H9 (cell line): Measurements from ENCODE around the gene CD46. TPM values are rescaled to one million over a fixed set of nuclear protein-coding genes. Genes with fewer than 3 reads are reported as not detected.

ENCODE experiments used
- DNase-seq: peaks from one replicate; pipeline ENCODE4 v3.0.0-alpha.2; 2017
- H2AFZ ChIP-seq: one replicate; pipeline ENCODE4 v1.6.1; 2013; ENCODE audit warnings: mild to moderate bottlenecking, low read length, control low read depth, moderate library complexity
- H2AK5ac ChIP-seq: 2 replicates; pipeline ENCODE4 v1.6.1; 2013; ENCODE audit warnings: low read length, control low read depth, mixed read lengths; ENCODE audit not compliant: insufficient read length
- H2BK120ac ChIP-seq: one replicate; pipeline ENCODE4 v1.6.1; 2013; ENCODE audit warnings: low read depth, mild to moderate bottlenecking, low read length, control low read depth, inconsistent platforms; ENCODE audit not compliant: poor library complexity, severe bottlenecking
- H2BK12ac ChIP-seq: 2 replicates; pipeline ENCODE4 v1.6.1; 2013; ENCODE audit warnings: low read length, control low read depth, mixed read lengths, low read depth; ENCODE audit not compliant: insufficient read length
- H2BK15ac ChIP-seq: 2 replicates; pipeline ENCODE4 v1.6.1; 2013; ENCODE audit warnings: low read depth, low read length, control low read depth
- H2BK20ac ChIP-seq: one replicate; pipeline ENCODE4 v1.6.1; 2013; ENCODE audit warnings: low read depth, mild to moderate bottlenecking, low read length, control low read depth, inconsistent platforms; ENCODE audit not compliant: poor library complexity, severe bottlenecking
- H2BK5ac ChIP-seq: 2 replicates; pipeline ENCODE4 v1.6.1; 2013; ENCODE audit warnings: low read length, control low read depth, mixed read lengths; ENCODE audit not compliant: insufficient read length
- H3K14ac ChIP-seq: 2 replicates; pipeline ENCODE4 v1.6.1; 2013; ENCODE audit warnings: low read length, control low read depth; ENCODE audit not compliant: insufficient read depth
- H3K18ac ChIP-seq: 2 replicates; pipeline ENCODE4 v1.6.1; 2013; ENCODE audit warnings: low read depth, mild to moderate bottlenecking, mixed read lengths, low read length, control low read depth; ENCODE audit not compliant: insufficient read length
- H3K23ac ChIP-seq: 2 replicates; pipeline ENCODE4 v1.6.1; 2013; ENCODE audit warnings: low read length, control low read depth, mixed read lengths, low read depth; ENCODE audit not compliant: insufficient read length
- H3K23me2 ChIP-seq: 2 replicates; pipeline ENCODE4 v1.6.1; 2013; ENCODE audit warnings: low read depth, mild to moderate bottlenecking, mixed read lengths, low read length, control low read depth; ENCODE audit not compliant: insufficient read length, poor library complexity, severe bottlenecking
- H3K27ac ChIP-seq: 2 replicates; pipeline ENCODE4 v1.5.1; 2013; ENCODE audit warnings: low read length, control low read depth, mixed read lengths, low read depth; ENCODE audit not compliant: insufficient read length
- H3K27me3 ChIP-seq: 2 replicates; pipeline ENCODE4 v1.6.1; 2013; ENCODE audit warnings: low read length, control low read depth, inconsistent platforms; ENCODE audit not compliant: insufficient read depth
- H3K4ac ChIP-seq: 2 replicates; pipeline ENCODE4 v1.6.1; 2013; ENCODE audit warnings: low read depth, mild to moderate bottlenecking, control low read depth, inconsistent platforms, low read length, moderate library complexity
- H3K4me1 ChIP-seq: 2 replicates; pipeline ENCODE4 v1.6.1; 2013; ENCODE audit warnings: low read length, control low read depth, inconsistent platforms; ENCODE audit not compliant: insufficient read depth
- H3K4me2 ChIP-seq: 2 replicates; pipeline ENCODE4 v1.6.1; 2013; ENCODE audit warnings: low read length, control low read depth, mixed read lengths; ENCODE audit not compliant: insufficient read length, insufficient read depth
- H3K56ac ChIP-seq: 2 replicates; pipeline ENCODE4 v1.6.1; 2013; ENCODE audit warnings: low read depth, mild to moderate bottlenecking, mixed read lengths, low read length, control low read depth; ENCODE audit not compliant: insufficient read length
- H3K79me1 ChIP-seq: 2 replicates; pipeline ENCODE4 v1.6.1; 2013; ENCODE audit warnings: low read depth, mild to moderate bottlenecking, moderate library complexity, low read length, control low read depth, inconsistent platforms; ENCODE audit not compliant: insufficient read depth, poor library complexity, severe bottlenecking
- H3K79me2 ChIP-seq: 2 replicates; pipeline ENCODE4 v1.6.1; 2013; ENCODE audit warnings: low read length, control low read depth, inconsistent platforms; ENCODE audit not compliant: insufficient read depth
- H3K9ac ChIP-seq: 2 replicates; pipeline ENCODE4 v1.6.1; 2013; ENCODE audit warnings: low read length, control low read depth, mixed read lengths; ENCODE audit not compliant: insufficient read length; ENCODE audit errors: extremely low read depth
- H3K9me3 ChIP-seq: one replicate; pipeline ENCODE4 v1.6.1; 2013; ENCODE audit warnings: low read depth, low read length, inconsistent platforms; ENCODE audit not compliant: control insufficient read depth
- H3T11ph ChIP-seq: one replicate; pipeline ENCODE4 v1.6.1; 2013; ENCODE audit warnings: mild to moderate bottlenecking, low read length, control low read depth, inconsistent platforms
- H4K20me1 ChIP-seq: one replicate; pipeline ENCODE4 v1.6.1; 2013; ENCODE audit not compliant: control insufficient read depth, insufficient read length, insufficient read depth
- H4K5ac ChIP-seq: 2 replicates; pipeline ENCODE4 v1.6.1; 2013; ENCODE audit warnings: low read depth, mild to moderate bottlenecking, mixed read lengths, low read length, control low read depth; ENCODE audit not compliant: insufficient read length
- H4K8ac ChIP-seq: replicated peaks from 2 replicates; pipeline ENCODE4 v1.6.1; 2013; ENCODE audit warnings: low read length, control low read depth, mixed read lengths, low read depth; ENCODE audit not compliant: insufficient read length
- H4K91ac ChIP-seq: 2 replicates; pipeline ENCODE4 v1.6.1; 2013; ENCODE audit warnings: low read depth, mild to moderate bottlenecking, moderate library complexity, mixed read lengths, low read length, control low read depth; ENCODE audit not compliant: insufficient read length
- H3K27ac Mint-ChIP-seq, 3 experiments: 2 replicates in 2 of 3; 3 replicates in 1 of 3; pipeline ENCODE4 v1.8.0; 2020 to 2021; ENCODE audit warnings: mixed read lengths in 3 of 3, mild to moderate bottlenecking in 1 of 3, moderate library complexity in 1 of 3
- H3K27me3 Mint-ChIP-seq: 2 replicates; pipeline ENCODE4 v1.8.0; 2021; ENCODE audit warnings: low read depth, mild to moderate bottlenecking, moderate library complexity, mixed read lengths
- H3K36me3 Mint-ChIP-seq, 3 experiments: 2 replicates in 2 of 3; 3 replicates in 1 of 3; pipeline ENCODE4 v1.8.0; 2020 to 2021; ENCODE audit warnings: low read depth in 3 of 3, mixed read lengths in 3 of 3; ENCODE audit not compliant: insufficient read depth in 1 of 3
- H3K4me1 Mint-ChIP-seq, 2 experiments: 2 replicates each; pipeline ENCODE4 v1.8.0; 2020; ENCODE audit warnings: mixed read lengths in 2 of 2
- H3K4me3 Mint-ChIP-seq, 2 experiments: 2 replicates in 1 of 2; 3 replicates in 1 of 2; pipeline ENCODE4 v1.8.0; 2020 to 2021; ENCODE audit warnings: mild to moderate bottlenecking in 2 of 2, mixed read lengths in 2 of 2, moderate library complexity in 1 of 2
- H3K9me3 Mint-ChIP-seq, 2 experiments: 2 replicates in 1 of 2; 3 replicates in 1 of 2; pipeline ENCODE4 v1.8.0; 2020; ENCODE audit warnings: mild to moderate bottlenecking in 2 of 2, mixed read lengths in 2 of 2, moderate library complexity in 1 of 2
- CTCF ChIP-seq: fragments of 200-600 bp; sonication (generic); conservative IDR thresholded peaks from 3 replicates; pipeline ENCODE4 v1.8.0; 2021; ENCODE audit warnings: antibody characterized with exemption, mild to moderate bottlenecking
- WGBS: extraction: QIAGEN DNeasy Blood & Tissue Kit; methylation state at CpG from one replicate; pipeline ENCODE4 v1.1.7; 2013; ENCODE audit warnings: missing lambda C conversion rate, low lambda C conversion rate, mixed read lengths; ENCODE audit not compliant: insufficient read length; ENCODE audit errors: extremely low coverage; 5-methylcytosine and 5-hydroxymethylcytosine counted together
- total RNA-seq: library from RNA; stranded (reverse); gene quantifications from 2 replicates; pipeline ENCODE4 v1.2.1, GENCODE V29; 2021

Gene CD46
- total RNA-seq, 1 experiment from 2014 or later, result 89.2 TPM

DNA sequence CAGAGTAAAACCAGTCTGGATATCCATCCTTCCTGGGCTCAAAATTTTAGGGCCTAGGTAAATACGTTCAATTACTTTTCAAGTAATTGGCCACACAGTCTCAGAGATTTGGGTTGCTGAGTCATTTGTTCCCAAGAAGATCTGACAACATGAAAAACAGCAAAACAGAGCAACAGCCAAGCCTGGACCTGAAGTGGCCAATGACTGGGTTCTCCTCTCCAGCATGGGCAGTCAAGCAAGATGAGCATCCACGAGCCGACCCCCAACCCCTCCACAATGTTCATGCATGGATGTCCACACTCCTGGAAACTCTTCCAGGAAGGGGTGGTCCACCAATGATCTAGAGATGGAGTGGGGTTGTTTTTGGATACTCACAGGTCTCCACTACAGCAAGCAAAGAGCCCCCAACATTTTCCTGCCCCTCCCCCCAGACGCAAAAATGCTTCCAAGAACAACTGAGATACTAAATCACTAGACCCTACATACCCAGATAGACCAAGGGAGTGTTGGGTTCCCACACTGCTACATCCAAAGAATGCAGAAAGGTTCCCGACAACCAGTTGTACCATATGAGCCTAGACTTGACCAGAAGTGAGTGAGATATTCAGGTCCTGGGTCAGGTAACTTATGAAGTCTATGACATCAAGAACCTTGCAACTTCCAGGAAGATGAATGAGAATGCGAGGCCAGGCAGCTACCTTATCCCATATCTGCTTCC, 73.0 kb downstream of the CD46 start:
- H3K9me3 Mint-ChIP-seq, result no peaks in the 10 kb centered on the region
- Histone ChIP-seq H3K18ac (no peak overlapping the region), H3K27ac (no peak overlapping the region), H2BK20ac (no peak overlapping the region), H3K4me2 (no peak overlapping the region), H3K27me3 (no peaks in the 10 kb centered on the region), H2AFZ (no peak overlapping the region), H3K14ac (no peak overlapping the region), H2BK15ac (no peak overlapping the region), H3K4ac (no peak overlapping the region), H3T11ph (no peak overlapping the region), H2AK5ac (no peak overlapping the region), H3K23ac (no peak overlapping the region), H2BK120ac (no peak overlapping the region), H4K8ac (no peak overlapping the region), H4K20me1 (no peaks in the 10 kb centered on the region), H3K79me1 (no peaks in the 10 kb centered on the region), H3K4me1 (no peaks in the 10 kb centered on the region), H3K9me3 (no peaks in the 10 kb centered on the region), H4K91ac (no peak overlapping the region), H3K79me2 (no peaks in the 10 kb centered on the region), H3K9ac (no peak overlapping the region), H2BK12ac (no peak overlapping the region), H3K23me2 (no peaks in the 10 kb centered on the region), H2BK5ac (no peak overlapping the region), H4K5ac (no peak overlapping the region), H3K56ac (no peak overlapping the region)
- DNase-seq, result no peak
- no peaks in the 10 kb centered on the region; the same call in 1 of the 2 replicates for H3K27me3 Mint-ChIP-seq
- no peak for TF ChIP-seq CTCF
- peaks cover 20 to 28% of the 10 kb centered on the region in 2 experiments for H3K4me1 Mint-ChIP-seq
- no peaks in the 10 kb centered on the region for H3K36me3 Mint-ChIP-seq
- H3K27ac Mint-ChIP-seq, result no peak overlapping the region
- H3K4me3 Mint-ChIP-seq, result no peak overlapping the region
- no CpG with 5 or more reads among the region's 6 CpGs for WGBS
